ENCODE data around the gene MXRA8.
A peak's percentile ranks its signal among the peaks of the same experiment; 100 is the strongest.

The MXRA8 gene

GRCh38 chr1:1306070-1306660 is 52.2 kb downstream of the MXRA8 start:
- no peak for DNase-seq

GRCh38 chr1:1305300-1306069 is 52.9 kb downstream of the MXRA8 start:
- DNase-seq: peak; percentile 59

GRCh38 chr1:1304331-1305299 is 53.7 kb downstream of the MXRA8 start:
- DNase-seq: peak; percentile 55

GRCh38 chr1:1303736-1304135 is 54.6 kb downstream of the MXRA8 start:
- DNase-seq: no peak

- no peak for DNase-seq
Observed at GRCh38 chr1:1302951-1303509, 55.3 kb downstream of the MXRA8 start.
